Adipocyte (in vitro differentiated cells): ENCODE data around the gene AASDH.

Experiments
- DNase-seq: peaks from one replicate; pipeline ENCODE4 v3.0.0-alpha.2; 2015; ENCODE audit warnings: low read depth
- H3K27me3 ChIP-seq: replicated peaks from 2 replicates; pipeline ENCODE4 v1.7.0; 2013; ENCODE audit warnings: mild to moderate bottlenecking, low read length, moderate library complexity; ENCODE audit not compliant: control insufficient read depth, insufficient read depth
- H3K36me3 ChIP-seq: 2 replicates; pipeline ENCODE4 v1.7.0; 2013; ENCODE audit warnings: low read length, mild to moderate bottlenecking, moderate library complexity; ENCODE audit not compliant: control insufficient read depth, insufficient read depth, severe bottlenecking
- H3K4me1 ChIP-seq: 2 replicates; pipeline ENCODE4 v1.7.0; 2013; ENCODE audit warnings: mild to moderate bottlenecking, low read length, moderate library complexity; ENCODE audit not compliant: control insufficient read depth, insufficient read depth
- H3K4me3 ChIP-seq: 2 replicates; pipeline ENCODE4 v1.7.0; 2013; ENCODE audit warnings: mild to moderate bottlenecking, low read length, moderate library complexity
- H3K9ac ChIP-seq: 2 replicates; pipeline ENCODE4 v1.7.0; 2013; ENCODE audit warnings: mild to moderate bottlenecking, low read length, moderate library complexity
- H3K9me3 ChIP-seq: 2 replicates; pipeline ENCODE4 v1.7.0; 2013; ENCODE audit warnings: mild to moderate bottlenecking, low read length, moderate library complexity; ENCODE audit not compliant: control insufficient read depth

AASDH gene

GRCh38 chr4:56417396-56417795 is 30.1 kb upstream of the AASDH start:
- Histone ChIP-seq H3K27me3 (no peaks in the 10 kb centered on the region), H3K36me3 (no peaks in the 10 kb centered on the region), H3K9ac (no peak overlapping the region), H3K4me3 (no peak overlapping the region), H3K9me3 (no peaks in the 10 kb centered on the region), H3K4me1 (no peaks in the 10 kb centered on the region)
- no peak for DNase-seq

GRCh38 chr4:56416349-56416748 is 29.1 kb upstream of the AASDH start:
- no peaks in the 10 kb centered on the region for H3K36me3 ChIP-seq
- H3K4me3 ChIP-seq, result no peak overlapping the region
- H3K9ac ChIP-seq, result no peak overlapping the region
- DNase-seq, result no peak
- H3K4me1 ChIP-seq, result no peaks in the 10 kb centered on the region
- H3K9me3 ChIP-seq, result no peaks in the 10 kb centered on the region
- H3K27me3 ChIP-seq, result no peaks in the 10 kb centered on the region

DNA sequence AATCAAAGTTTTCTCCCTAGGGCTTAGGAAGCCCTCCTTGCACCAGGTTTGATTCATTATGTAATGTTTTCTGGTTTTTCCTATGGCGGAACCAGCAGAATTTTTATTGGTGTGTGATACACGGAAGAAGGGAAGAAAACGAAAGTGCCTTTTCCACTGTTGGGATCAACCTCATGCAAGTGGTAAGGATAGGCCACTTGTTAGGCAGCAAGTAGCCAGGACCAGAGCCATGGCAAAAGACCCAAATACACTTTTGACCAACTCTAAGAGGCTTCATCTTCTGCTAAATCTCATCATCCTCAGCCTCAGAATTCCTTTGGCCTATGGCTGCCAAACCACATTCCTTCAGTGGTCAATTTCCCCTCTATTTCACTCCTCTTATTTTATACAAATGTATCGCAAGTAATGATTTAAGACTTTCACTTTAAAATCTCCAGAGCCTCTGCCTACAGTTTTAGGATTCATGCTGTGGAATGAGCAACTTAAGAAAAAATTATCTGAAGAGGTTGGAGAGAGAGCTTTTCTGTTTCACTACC is 26.9 kb upstream of the AASDH start:
- Histone ChIP-seq H3K36me3 (no peaks in the 10 kb centered on the region), H3K4me3 (peak overlapping the region; percentile 57), H3K9me3 (no peaks in the 10 kb centered on the region), H3K9ac (peak overlapping the region; percentile 5), H3K4me1 (peaks cover 16% of the 10 kb centered on the region), H3K27me3 (no peaks in the 10 kb centered on the region)
- DNase-seq, result peak; percentile 13

GRCh38 chr4:56410247-56411062 is 23.2 kb upstream of the AASDH start:
- Histone ChIP-seq H3K9ac (peak overlapping the region; percentile 78), H3K9me3 (no peaks in the 10 kb centered on the region), H3K4me3 (peak overlapping the region; percentile 81), H3K27me3 (no peaks in the 10 kb centered on the region), H3K36me3 (peaks cover 7% of the 10 kb centered on the region), H3K4me1 (peaks cover 16% of the 10 kb centered on the region)
- peak; percentile 98 for DNase-seq

DNA sequence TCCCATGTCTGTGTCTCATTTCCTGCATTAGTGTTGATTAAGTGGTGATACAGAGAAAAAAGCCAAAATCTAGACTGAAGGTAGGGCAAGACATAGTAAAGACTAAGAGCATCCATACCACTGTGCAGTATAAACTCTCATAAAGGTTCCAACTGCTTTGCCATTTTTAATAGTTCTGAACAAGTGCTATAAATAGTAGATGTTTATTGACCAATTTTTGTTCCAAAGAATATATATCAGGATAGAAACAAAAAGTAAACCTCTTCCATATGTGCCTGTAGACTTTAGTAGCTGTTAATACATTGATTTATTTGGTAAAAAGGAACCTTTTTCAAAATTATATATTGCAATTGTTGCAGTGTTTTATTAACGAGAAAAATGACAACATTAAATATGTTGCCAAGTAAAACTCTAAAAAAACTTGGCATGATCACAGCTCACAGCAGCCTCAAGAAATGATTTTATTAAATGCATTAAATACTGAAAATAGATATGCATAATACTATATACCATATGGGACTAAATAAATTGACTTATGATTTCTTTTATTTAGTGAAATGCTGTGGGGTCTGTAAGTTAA is 22.3 kb upstream of the AASDH start:
- peak overlapping the region; percentile 81 for H3K4me3 ChIP-seq
- no peaks in the 10 kb centered on the region for H3K27me3 ChIP-seq

DNA sequence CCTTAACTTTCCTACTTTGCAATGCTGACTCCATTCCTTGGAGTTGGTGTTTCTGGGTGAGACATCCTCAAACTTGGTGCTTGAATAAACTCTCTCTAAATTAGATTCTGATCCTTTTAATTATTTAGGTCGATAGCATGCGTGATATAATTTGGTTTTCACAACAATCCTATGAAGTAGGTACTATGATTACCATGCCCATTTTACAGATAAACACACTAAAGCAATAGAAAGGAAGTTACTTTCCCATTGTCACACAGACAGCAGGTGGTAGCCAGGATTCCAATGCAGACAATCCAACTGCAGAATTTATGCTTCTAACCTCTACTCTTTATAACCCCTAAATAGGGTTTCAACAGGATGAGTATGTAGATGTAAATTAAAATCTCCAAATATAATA is 21.7 kb upstream of the AASDH start:
- no peak for DNase-seq
- Histone ChIP-seq H3K4me3 (no peak overlapping the region), H3K9ac (no peak overlapping the region), H3K4me1 (peaks cover 16% of the 10 kb centered on the region), H3K36me3 (peaks cover 7% of the 10 kb centered on the region), H3K27me3 (no peaks in the 10 kb centered on the region), H3K9me3 (no peaks in the 10 kb centered on the region)

More for the DNA sequence above, 22.3 kb upstream of the AASDH start:
- Histone ChIP-seq H3K9me3 (no peaks in the 10 kb centered on the region), H3K36me3 (peaks cover 7% of the 10 kb centered on the region), H3K4me1 (peaks cover 16% of the 10 kb centered on the region), H3K9ac (peak overlapping the region; percentile 78)
- no peak for DNase-seq

DNA sequence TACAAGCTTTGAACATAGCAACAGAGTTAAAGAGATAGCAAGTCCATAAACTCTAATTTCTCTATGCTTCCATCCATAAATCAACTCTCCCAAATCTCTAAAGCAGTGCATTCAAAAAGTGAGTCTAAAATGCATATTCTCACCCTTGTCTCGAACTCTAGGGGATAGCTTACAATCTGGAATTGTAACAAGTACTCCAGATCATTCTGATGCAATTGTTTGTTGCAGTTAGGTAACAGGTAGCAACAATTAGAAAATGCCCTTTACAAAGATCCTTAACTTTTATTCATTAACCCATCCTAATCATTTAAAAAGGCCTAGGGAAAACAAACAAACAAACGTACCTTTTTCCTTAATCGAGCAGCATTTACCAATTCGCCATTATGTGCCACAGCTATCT is 18.9 kb upstream of the AASDH start:
- Histone ChIP-seq H3K36me3 (peaks cover 12% of the 10 kb centered on the region), H3K4me3 (no peak overlapping the region), H3K9ac (no peak overlapping the region), H3K9me3 (no peaks in the 10 kb centered on the region), H3K4me1 (peaks cover 16% of the 10 kb centered on the region), H3K27me3 (no peaks in the 10 kb centered on the region)
- no peak for DNase-seq

DNA sequence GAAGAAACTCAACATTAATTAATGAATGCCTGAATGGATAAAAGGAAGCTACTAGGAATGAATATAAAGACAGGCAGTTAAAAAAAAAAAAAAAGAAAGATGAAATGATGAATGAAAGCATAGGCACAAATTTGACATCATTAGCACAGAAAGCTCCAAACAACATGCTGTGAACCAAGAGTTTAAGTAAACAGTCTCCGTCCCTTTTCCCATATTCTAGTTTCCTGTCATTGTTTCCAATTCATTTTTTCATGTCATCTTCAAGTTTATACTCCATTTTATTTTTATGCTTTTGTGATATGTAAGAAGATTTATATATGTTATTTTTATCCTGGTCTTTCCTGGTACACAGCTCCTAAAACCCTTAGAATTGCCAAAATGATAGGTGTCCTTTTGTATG is 17.7 kb upstream of the AASDH start:
- H3K4me3 ChIP-seq, result no peak overlapping the region
- DNase-seq, result no peak
- H3K36me3 ChIP-seq, result peaks cover 23% of the 10 kb centered on the region
- H3K27me3 ChIP-seq, result no peaks in the 10 kb centered on the region
- H3K4me1 ChIP-seq, result peaks cover 8% of the 10 kb centered on the region
- no peaks in the 10 kb centered on the region for H3K9me3 ChIP-seq
- no peak overlapping the region for H3K9ac ChIP-seq

DNA sequence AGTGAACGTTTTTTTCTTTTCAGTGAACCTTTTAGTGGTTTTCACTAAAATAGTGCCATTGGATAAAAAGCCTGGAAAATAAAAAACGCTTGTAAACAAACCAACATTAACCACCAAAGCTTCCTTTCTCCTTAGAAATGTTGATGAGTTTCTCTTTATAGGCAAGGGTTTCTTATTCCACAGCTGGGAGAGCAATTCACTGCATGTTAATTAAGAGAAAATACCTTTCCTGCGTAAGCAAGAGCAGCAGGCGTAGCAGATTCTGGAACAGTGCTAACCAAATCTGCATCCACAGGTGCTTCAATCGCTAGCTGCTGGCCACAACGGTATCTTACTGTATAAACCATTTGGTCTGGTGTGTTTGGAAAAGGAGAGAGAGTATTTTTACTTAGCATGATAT is 13.3 kb upstream of the AASDH start:
- H3K4me1 ChIP-seq, result no peaks in the 10 kb centered on the region
- no peaks in the 10 kb centered on the region for H3K27me3 ChIP-seq
- H3K36me3 ChIP-seq, result peaks cover 30% of the 10 kb centered on the region
- DNase-seq, result no peak
- H3K9me3 ChIP-seq, result no peaks in the 10 kb centered on the region
- H3K4me3 ChIP-seq, result no peak overlapping the region
- no peak overlapping the region for H3K9ac ChIP-seq

- H3K4me1 ChIP-seq, result peaks cover 10% of the 10 kb centered on the region
- H3K9ac ChIP-seq, result no peak overlapping the region
- H3K36me3 ChIP-seq, result peaks cover 14% of the 10 kb centered on the region
- no peaks in the 10 kb centered on the region for H3K9me3 ChIP-seq
- H3K4me3 ChIP-seq, result no peak overlapping the region
- no peaks in the 10 kb centered on the region for H3K27me3 ChIP-seq
- DNase-seq, result no peak
These were observed 4.0 kb upstream of the AASDH start for GRCh38 chr4:56391270-56391669.

GRCh38 chr4:56389558-56389957 is 2.3 kb upstream of the AASDH start:
- no peak overlapping the region for H3K4me3 ChIP-seq
- no peak overlapping the region for H3K9ac ChIP-seq
- H3K9me3 ChIP-seq, result no peaks in the 10 kb centered on the region
- H3K27me3 ChIP-seq, result no peaks in the 10 kb centered on the region
- H3K4me1 ChIP-seq, result peaks cover 15% of the 10 kb centered on the region
- H3K36me3 ChIP-seq, result peaks cover 1% of the 10 kb centered on the region
- DNase-seq, result no peak
